Measurements from ENCODE around the gene PLEKHO2. TPM values are rescaled to one million over a fixed set of nuclear protein-coding genes. Genes with fewer than 3 reads are reported as not detected.

The PLEKHO2 gene
- total and polyA plus RNA-seq, 2 of the 8 experiments (the other 6 are each of a cell fraction or from before 2014, with no cell fraction given) = 16.9 to 20.1 TPM

DNA sequence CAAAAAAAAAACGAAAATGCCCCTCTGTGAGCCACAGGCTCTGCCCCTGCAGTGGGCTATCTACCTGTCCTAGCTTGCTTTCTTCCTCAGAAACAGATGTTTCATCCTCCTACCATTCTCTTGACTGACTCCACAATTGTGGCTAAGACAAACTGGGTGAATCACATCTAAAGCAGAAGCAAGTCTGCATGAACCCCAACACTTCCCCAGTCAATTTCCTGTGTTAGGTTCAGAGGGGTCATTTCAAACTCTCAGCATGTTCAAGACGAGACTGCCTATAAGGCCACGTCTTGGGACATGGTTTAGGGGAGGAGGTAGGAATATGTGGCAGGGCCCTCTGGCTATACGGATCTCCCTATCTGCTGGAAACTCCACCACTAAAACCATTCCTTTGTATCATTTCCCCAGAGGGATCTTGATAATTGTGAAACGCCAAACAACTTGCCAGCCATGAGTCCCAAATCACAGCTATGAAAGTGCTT is 41.4 kb downstream of the PLEKHO2 start (continued):
- TF ChIP-seq, protein P1, sequence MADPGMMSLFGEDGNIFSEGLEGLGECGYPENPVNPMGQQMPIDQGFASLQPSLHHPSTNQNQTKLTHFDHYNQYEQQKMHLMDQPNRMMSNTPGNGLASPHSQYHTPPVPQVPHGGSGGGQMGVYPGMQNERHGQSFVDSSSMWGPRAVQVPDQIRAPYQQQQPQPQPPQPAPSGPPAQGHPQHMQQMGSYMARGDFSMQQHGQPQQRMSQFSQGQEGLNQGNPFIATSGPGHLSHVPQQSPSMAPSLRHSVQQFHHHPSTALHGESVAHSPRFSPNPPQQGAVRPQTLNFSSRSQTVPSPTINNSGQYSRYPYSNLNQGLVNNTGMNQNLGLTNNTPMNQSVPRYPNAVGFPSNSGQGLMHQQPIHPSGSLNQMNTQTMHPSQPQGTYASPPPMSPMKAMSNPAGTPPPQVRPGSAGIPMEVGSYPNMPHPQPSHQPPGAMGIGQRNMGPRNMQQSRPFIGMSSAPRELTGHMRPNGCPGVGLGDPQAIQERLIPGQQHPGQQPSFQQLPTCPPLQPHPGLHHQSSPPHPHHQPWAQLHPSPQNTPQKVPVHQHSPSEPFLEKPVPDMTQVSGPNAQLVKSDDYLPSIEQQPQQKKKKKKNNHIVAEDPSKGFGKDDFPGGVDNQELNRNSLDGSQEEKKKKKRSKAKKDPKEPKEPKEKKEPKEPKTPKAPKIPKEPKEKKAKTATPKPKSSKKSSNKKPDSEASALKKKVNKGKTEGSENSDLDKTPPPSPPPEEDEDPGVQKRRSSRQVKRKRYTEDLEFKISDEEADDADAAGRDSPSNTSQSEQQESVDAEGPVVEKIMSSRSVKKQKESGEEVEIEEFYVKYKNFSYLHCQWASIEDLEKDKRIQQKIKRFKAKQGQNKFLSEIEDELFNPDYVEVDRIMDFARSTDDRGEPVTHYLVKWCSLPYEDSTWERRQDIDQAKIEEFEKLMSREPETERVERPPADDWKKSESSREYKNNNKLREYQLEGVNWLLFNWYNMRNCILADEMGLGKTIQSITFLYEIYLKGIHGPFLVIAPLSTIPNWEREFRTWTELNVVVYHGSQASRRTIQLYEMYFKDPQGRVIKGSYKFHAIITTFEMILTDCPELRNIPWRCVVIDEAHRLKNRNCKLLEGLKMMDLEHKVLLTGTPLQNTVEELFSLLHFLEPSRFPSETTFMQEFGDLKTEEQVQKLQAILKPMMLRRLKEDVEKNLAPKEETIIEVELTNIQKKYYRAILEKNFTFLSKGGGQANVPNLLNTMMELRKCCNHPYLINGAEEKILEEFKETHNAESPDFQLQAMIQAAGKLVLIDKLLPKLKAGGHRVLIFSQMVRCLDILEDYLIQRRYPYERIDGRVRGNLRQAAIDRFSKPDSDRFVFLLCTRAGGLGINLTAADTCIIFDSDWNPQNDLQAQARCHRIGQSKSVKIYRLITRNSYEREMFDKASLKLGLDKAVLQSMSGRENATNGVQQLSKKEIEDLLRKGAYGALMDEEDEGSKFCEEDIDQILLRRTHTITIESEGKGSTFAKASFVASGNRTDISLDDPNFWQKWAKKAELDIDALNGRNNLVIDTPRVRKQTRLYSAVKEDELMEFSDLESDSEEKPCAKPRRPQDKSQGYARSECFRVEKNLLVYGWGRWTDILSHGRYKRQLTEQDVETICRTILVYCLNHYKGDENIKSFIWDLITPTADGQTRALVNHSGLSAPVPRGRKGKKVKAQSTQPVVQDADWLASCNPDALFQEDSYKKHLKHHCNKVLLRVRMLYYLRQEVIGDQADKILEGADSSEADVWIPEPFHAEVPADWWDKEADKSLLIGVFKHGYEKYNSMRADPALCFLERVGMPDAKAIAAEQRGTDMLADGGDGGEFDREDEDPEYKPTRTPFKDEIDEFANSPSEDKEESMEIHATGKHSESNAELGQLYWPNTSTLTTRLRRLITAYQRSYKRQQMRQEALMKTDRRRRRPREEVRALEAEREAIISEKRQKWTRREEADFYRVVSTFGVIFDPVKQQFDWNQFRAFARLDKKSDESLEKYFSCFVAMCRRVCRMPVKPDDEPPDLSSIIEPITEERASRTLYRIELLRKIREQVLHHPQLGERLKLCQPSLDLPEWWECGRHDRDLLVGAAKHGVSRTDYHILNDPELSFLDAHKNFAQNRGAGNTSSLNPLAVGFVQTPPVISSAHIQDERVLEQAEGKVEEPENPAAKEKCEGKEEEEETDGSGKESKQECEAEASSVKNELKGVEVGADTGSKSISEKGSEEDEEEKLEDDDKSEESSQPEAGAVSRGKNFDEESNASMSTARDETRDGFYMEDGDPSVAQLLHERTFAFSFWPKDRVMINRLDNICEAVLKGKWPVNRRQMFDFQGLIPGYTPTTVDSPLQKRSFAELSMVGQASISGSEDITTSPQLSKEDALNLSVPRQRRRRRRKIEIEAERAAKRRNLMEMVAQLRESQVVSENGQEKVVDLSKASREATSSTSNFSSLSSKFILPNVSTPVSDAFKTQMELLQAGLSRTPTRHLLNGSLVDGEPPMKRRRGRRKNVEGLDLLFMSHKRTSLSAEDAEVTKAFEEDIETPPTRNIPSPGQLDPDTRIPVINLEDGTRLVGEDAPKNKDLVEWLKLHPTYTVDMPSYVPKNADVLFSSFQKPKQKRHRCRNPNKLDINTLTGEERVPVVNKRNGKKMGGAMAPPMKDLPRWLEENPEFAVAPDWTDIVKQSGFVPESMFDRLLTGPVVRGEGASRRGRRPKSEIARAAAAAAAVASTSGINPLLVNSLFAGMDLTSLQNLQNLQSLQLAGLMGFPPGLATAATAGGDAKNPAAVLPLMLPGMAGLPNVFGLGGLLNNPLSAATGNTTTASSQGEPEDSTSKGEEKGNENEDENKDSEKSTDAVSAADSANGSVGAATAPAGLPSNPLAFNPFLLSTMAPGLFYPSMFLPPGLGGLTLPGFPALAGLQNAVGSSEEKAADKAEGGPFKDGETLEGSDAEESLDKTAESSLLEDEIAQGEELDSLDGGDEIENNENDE (IDR thresholded peaks at IDR 0.05; ENCODE audit: insufficient replicate concordance, low read length) = no peak
- TF ChIP-seq SIRT6 (IDR thresholded peaks at IDR 0.05; ENCODE audit: low read length) = no peak
- TF ChIP-seq BRCA1 (IDR thresholded peaks at IDR 0.05; ENCODE audit: low read depth, low read length) = no peak
- no peak for TF ChIP-seq BACH1 (IDR thresholded peaks at IDR 0.05; ENCODE audit: low read length)

Data from H1 (cell line).